Measurements from ENCODE around the gene CLRN3.

Gene CLRN3

DNA sequence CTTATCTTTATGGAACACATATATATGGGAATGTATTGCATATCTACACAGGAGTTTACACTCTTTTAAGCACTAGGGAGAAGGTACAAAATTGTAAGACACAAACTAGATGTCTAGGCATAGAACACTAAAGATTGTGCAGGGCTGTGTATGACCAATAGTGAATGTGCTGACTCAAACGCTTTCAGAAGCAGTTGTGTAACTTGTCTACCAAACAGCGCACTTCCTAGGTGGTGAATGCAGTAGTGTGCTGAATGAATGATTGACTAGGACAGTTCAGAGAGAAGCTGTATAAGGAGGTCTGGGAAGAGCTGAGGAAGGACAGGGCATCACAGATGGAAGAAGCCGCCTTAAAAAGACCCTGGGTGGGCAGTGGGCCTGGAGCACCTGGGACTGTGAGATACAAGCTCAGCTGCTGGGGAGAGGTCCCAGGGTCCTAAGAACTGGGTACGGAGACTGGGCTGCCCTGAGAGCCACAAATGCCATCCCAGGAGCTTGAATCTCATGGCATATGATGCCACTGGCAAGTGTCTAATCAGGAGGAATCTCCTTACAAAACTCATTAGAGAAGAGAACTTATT, 14.2 kb downstream of the CLRN3 start:
- DNase-seq (ENCODE audit: low read depth, low spot score) = no peak
- H3K27ac ChIP-seq = no peak overlapping the region

DNA sequence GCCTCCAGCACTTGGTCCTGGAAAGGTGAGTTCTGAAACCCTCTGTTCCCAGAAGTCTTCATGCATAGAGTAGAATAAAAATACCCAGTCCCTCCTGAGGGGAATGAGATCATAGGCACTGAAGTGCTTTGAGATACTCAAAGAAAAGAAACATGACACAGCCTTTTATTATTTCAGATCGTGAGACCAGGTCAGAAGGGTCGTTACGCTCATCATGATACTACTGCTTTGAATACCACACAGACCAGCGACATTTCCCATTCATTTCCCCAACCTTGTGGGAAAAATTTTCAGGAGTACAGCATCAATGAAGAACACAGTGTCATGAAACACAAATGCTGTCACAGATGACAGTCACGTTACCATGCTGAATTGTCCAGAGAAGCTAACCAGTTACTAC, 15.0 kb downstream of the CLRN3 start:
- DNase-seq (ENCODE audit: low read depth, low spot score) = no peak
- no peak overlapping the region for H3K27ac ChIP-seq

DNA sequence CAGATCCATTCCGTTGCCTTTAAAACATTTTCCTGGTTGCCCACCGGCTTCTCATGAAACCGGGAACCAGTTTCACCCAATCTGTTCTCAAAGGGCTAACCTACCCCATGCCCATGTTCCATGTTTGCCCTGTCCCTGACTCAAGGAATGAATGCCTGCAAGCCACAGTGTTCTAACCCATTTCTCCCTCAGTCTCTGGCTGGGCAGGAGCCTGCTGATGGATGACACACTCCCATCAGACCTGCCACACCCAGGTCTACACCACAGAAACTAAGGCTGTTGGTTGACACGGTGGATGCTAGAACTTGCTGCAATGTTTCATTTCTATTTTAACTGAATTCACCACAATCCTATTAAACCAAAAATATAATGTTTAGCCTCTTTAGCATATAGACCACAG, 15.6 kb downstream of the CLRN3 start:
- DNase-seq (ENCODE audit: low read depth, low spot score) = no peak

DNA sequence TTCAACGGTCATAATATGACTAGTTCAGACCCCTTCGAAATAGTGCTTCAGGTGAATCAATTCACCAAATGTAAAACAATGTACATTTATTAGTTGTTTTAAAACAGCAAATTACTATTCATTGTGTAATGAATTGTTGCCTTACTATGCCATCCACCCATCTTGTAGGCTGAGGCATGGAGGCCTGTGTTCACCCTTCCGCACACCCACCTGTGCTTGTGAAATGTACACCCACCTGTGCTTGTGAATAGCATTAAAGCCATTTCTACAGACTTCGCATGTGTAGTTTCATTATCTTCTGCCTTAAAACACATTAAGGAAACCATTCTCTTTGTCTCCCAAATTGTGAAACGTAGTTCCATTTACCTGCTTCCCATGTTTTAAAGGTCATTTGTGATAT, 16.8 kb downstream of the CLRN3 start:
- H3K27ac ChIP-seq = no peak overlapping the region
- DNase-seq (ENCODE audit: low read depth, low spot score) = no peak

More for the DNA sequence above, 15.6 kb downstream of the CLRN3 start:
- no peak overlapping the region for H3K27ac ChIP-seq

DNA sequence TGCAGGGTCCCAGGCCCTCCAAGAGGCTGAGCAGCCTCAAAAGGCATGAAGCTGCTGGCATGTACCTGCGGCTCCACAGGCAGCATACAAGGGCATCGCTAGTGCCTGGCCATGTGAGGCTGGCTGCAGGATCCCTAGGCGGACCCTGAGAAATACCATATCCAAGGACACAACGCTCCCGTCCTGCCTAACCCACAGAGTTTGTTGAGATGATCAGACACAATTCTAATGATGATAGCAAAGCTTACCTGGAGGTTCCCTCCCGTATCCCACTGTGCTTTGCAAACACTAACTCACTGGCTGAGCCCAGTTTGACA, 17.3 kb downstream of the CLRN3 start:
- DNase-seq (ENCODE audit: low read depth, low spot score) = no peak

DNA sequence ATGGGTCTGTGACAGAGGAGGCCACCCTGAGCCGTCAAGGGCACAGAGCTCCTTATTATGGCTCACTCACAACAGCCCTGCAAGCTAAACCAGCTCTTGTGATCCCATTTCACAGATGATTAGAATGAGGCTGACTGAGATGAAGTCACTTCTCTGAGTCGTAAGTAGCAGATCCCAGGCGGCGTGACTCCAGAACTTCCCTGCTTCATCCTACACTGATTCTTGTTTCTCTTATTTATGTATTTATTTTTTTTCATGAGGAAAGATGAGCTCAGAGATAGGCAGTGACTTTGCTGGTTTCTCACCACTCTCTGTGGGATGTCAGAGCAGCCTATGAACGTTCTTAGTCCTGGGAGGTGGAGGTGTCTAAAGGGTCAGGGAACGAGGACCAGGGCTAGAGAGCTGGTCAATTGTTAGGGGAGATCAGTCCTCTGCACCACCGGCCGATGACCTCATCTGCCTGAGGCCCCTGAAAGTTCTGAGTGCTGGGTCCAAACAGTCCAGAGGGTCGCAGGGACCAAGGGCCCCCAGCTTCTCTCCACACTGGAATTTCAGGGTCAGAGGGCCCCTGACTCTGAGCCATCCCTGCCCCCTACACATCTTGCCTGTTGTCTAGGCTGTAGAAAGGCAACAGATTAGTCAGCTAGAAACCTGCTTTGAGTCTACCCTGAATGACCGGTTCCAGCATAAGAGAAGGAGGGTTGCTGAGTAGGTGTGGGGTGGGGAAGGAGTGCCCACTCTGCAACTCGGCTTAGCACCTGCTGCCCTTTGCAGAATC, 17.9 kb downstream of the CLRN3 start:
- H3K27ac ChIP-seq = no peak overlapping the region

More for the DNA sequence above, 17.3 kb downstream of the CLRN3 start:
- H3K27ac ChIP-seq = no peak overlapping the region

DNA sequence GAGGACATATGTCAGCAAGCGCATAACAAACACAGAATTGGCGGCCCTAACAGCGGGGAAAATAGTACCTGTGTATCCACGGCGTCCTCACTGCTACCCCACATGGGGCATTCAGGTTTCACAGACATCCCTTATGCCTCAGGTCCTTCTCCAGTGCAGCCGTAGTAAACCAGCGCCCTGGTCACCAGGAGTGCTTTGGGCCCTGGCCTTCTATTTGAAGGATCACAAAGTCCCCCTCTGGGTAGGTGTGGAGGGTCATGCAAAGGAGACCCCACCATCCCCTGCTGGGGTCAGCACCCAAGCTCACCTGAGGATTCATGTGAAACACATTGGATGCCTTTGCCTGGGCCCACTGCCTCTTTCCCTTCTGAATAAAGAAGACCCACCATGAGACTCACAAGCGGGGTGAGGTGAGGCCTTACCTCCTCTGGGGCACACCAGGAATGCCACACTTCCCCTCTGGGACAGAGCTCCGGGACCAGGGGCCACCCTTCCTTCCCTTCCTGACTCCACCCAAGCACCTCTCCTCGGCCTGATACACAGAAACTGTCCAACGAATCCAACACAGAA, 18.8 kb downstream of the CLRN3 start:
- DNase-seq (ENCODE audit: low read depth, low spot score) = no peak
- no peak overlapping the region for H3K27ac ChIP-seq

More for the DNA sequence above, 17.9 kb downstream of the CLRN3 start:
- no peak for DNase-seq (ENCODE audit: low read depth, low spot score)

DNA sequence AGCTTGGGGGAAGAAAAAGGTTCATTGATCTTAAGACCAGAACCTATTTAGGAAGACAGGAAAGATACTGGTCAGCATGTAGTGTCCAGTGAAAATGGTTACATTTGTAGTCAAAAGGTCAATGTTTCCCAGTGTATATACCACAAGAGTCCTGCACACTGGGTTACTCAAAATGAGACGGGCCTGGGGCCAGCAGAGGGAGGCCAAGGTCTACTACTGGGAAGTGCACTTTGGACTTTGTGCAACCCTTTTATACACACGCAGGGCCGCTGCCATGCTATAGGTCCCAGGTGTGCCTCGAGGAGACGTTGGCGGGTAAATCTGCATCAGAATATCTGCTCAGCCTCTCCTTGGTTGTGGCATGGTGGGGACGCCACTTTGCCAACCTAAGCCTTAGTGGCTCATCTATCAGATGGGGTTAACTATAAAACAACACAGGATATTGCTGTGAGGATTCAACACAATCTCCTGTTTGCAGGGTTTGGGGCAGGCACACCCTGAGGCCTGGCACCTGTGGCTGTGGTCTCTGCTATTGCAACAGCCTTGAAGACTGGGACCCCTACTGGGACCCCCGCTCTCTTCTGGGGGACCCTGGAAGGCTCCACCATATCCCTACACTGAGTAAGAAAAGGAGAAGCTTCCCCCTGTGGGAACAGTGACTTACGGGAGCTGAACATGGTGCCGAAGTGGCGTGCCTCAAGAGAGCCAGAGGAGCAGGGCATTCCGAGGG, 19.7 kb downstream of the CLRN3 start:
- H3K27ac ChIP-seq = no peak overlapping the region
- DNase-seq (ENCODE audit: low read depth, low spot score) = no peak

DNA sequence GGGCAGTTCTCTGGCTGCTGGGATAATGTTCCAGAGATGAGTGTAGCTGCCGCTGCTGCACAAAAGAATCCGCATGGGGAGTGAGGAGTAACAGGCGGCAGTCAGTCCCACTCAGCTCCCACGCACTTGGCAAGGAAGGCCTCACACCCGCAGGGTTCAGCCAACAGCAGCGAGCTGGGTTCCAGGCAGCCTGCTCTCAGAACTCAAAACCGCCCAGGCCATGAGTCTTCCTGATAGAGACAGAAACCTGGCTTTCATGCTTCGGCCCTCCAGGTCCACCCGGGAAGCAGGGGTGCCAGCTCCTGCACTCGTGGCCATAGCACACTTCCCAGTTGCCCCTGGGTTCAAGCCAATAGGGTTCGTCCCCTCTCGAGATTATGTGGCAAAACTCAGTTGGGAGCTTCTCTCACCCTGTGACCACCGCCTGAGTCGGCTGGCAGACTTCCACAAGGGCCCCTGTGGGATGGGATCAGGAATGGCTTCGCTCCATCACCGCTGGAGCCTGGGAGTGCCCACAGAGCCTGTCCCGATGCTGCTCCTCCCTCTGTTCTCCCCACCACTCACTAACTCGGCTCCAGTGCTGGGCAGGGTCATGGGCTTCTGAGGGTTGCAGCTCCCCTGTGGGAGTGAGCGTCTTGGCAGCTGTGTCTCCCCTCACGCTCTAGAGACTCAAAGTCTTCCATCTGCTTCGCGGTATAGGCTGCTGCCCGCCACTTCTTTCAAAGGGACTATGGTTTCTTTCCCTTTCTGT, 20.6 kb downstream of the CLRN3 start:
- DNase-seq (ENCODE audit: low read depth, low spot score) = no peak
- no peak overlapping the region for H3K27ac ChIP-seq

DNA sequence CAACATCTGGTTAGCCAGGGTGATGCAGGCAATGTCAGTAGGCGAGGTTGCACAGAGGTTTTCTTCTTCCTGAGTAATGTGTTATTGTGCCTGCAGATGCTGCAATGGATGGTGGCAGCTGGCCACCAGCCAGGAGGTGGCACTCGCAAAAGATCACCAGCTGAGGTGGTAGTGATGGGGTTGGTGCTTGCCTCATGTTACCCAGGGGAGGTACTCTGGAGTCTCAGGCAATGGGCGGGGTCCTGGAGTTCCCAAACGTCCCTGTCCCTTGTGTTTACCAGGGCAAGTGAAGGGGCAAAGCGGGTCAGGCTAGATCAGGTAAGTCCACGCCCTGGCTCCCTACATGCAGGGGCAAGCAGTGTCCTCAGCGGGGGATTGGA, 21.1 kb downstream of the CLRN3 start:
- no peak for DNase-seq (ENCODE audit: low read depth, low spot score)
- no peak overlapping the region for H3K27ac ChIP-seq

DNA sequence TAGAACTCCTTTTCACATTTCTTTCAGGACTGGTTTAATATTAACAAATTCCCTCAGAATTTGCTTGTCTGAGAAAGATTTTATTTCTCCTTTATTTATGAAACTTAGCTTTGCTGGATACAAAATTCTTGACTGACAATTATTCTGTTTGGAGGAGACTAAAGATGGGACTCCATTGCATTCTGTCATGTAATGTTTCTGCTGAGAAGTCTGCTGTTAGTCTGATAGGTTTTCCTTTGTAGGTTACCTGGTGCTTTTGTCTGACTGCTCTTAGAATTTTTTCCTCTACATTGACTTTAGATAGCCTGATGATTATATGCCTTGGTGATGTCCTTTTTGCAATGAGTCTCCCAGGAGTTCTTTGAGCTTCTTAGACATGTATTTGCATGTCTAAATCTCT, 23.4 kb downstream of the CLRN3 start:
- DNase-seq (ENCODE audit: low read depth, low spot score) = no peak
- H3K27ac ChIP-seq = no peak overlapping the region

DNA sequence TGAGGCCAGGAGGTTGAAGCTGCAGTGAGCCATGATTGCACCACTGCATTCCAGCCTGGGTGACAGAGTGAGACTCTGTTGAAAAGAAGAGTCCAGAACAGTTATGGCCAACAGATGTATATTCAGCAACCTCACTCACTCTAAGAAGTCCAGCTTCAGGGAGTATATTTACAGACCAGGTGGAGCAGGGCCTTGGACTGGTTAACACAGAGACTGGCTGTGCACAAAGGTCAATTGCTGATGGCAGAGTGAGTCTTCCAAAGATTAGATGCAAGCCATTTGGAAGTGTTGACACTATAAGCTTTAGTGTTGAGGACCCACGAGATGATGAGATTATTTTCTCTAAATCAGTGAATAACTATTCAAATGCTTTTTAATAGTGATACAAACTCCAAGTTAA, 24.9 kb downstream of the CLRN3 start:
- H3K27ac ChIP-seq = no peak overlapping the region
- DNase-seq (ENCODE audit: low read depth, low spot score) = no peak

DNA sequence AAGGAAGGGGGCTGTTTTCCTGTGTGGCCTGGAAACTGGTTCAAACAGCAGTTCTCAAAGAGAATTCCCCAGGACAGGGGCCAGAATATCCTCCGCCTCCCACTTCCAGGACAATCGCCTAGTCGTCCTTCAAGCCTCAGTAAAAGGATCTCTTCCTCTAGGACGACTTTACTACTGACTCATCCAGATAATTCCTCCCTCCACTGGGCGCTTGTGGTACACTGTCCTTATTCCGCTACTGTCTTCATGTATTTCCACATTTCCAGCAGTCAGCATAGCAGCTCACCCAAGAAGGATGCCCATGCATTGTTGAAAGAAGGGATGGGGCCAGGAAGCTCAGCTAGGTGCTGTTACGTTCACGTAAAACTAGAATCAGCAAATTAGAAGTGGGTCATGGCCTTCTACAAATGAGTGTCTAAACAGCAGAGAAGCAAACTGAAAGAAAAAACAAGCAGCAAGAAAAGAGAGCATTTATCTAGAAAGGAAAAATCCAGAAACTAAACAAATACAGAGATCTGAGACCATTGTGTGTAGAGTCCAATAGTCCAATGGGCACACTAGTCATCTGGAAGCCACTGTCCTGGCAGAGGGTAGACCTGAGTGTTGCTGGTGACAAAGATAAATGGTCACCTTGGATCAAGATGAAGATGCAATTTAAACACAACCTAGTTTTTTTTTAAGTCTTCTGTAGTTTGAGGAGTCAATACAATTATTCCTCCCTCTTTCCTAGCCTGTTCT, 26.3 kb downstream of the CLRN3 start:
- no peak for DNase-seq (ENCODE audit: low read depth, low spot score)
- no peak overlapping the region for H3K27ac ChIP-seq

DNA sequence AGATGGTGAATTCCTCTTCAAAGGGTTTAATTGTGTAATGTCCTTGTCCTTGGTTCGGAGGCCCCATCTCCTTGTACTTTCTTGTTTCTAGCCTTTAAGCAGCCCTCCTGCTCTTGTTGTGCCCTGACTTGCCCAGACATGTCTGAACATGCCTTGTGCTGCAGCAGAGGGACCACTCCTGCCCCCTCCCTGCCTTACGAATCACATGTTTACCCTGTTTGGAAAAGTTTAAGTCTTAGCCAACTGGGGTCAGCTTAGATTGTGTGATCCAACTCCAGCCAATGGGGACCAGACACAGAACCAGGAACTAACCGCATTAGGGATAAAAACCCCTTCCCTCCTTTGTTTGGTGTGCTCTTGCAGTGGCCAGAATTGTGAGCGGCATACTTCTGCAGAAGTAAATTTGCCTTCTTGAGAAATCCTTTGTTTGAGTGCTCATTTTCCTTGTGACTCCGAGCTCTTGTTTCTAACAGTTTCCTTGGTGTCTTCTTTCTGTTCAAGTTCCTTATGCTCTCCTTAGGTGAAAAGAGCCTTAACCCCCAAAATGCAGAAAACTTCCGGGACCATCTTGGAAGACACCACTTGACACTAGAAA, 29.4 kb downstream of the CLRN3 start:
- H3K27ac ChIP-seq = no peak overlapping the region

DNA sequence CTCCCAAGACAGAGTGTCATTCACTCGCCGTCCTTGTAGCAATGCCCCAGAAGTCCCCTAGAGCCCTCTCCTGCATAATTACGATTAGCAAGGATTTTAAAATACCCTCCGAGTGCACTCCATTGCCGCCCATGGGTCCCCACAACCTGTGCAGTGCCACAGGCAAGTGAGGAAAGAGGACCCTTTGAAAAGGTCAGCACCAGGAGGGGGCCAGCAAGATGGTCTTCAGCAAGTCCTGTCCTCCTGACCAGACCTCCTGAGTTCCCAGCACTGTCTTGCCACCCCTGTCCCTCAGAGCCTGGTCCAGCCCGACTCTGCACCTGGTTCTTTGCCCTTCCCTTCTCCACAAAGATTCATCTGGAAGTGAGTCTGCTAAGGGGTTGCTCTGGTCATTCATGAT, 32.1 kb downstream of the CLRN3 start:
- no peak for DNase-seq (ENCODE audit: low read depth, low spot score)
- no peak overlapping the region for H3K27ac ChIP-seq

More for the DNA sequence above, 29.4 kb downstream of the CLRN3 start:
- no peak for DNase-seq (ENCODE audit: low read depth, low spot score)

DNA sequence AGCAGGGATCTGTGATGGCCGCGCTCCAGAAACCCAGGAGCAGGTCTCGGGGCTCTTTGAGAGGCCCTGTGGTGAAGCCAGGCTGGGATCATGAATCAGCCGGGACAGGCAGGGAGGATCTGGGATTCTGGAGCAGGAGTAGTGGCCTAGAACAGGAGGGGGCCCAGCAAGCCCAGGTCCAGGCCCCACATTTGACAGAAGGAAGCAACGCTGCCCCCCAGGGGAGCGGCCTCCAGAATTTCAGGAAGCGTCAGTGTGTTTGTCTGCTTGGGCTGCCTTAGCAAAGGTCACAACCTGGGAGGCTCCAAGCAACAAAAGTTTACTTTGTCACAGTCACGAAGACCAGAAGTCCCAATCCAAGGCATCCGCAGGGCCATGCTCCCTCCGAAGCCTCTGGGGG, 36.8 kb downstream of the CLRN3 start:
- H3K27ac ChIP-seq = no peak overlapping the region
- no peak for DNase-seq (ENCODE audit: low read depth, low spot score)

DNA sequence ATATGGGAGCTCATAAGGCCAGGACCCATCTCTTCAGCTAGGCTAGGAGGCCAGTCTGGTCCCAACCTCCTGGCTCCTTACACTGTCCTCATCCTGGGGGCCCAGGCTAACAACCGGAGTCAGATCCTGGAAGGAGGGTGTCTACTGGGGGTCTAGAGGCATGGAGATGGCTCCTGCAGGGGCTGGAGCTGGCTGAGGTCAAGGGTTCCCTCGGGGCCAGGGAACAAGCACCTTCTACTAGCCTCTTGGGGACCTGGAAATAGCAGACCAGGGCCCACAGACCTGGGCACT, 37.2 kb downstream of the CLRN3 start:
- DNase-seq (ENCODE audit: low read depth, low spot score) = no peak
- H3K27ac ChIP-seq = no peak overlapping the region

DNA sequence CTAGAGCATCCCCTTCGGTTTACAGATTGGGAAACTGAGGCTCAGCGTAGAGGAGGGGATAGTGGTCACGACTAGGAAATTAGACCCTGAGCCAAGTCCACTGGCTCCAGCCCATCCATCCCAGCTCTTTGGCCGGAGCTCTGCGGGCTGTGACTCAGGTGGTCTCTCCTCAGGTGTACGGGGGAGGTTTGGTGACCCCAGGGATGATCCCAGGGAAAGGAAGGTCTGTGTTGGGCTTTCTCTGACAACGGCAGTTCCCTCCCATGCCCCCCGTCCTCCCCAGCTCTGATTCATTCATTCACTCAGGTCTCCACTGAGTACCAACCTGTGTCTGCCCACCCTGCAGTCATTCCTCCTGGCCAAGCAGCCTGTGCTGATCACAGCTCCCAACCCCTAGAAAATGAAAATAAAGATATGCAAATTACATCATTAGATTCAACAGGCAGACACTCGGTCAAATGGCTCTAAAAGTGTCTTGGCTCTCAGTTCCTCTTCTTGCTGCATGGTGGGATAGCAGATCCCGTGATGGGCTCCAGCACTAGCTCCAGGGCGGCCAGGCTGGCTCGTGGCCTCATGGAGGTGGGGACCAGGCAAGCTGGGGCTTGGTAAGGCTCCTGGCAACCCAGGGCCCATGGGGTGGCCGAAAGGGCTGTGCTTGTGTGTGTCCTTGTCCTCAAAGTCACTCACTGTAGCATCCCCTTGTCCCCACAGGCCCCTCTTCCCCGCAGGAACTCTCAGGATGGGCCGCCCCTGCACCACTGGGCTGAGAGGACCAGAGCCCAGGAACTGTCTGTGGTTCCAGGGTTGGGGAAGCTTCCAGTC, 37.8 kb downstream of the CLRN3 start:
- DNase-seq (ENCODE audit: low read depth, low spot score) = no peak
- H3K27ac ChIP-seq = no peak overlapping the region
